HEK293 (cell line): ENCODE results near the gene STMN1.

Source experiments
- CTCF ChIA-PET: fragments of 350-600 bp; formaldehyde crosslinking; extraction: SDS; loops from one replicate; lab custom pipeline; 2021; ENCODE audit warnings: antibody characterized with exemption; lab: Yijun Ruan, JAX
- POLR2A ChIA-PET: fragments of 300-600 bp; formaldehyde crosslinking; extraction: SDS; loops from one replicate; lab custom pipeline; 2020; ENCODE audit warnings: antibody characterized with exemption, inconsistent platforms; lab: Yijun Ruan, JAX
- H3K27ac ChIP-seq: fragments of 200-500 bp; sonication (Bioruptor generic); 2 replicates; pipeline ENCODE4 v1.5.1; 2014; ENCODE audit warnings: low read depth, low read length, control low read depth, inconsistent platforms; ENCODE audit errors: extremely low read depth
- H3K36me3 ChIP-seq, 2 experiments: fragments of 200-500 bp in 1 of 2; sonication (Bioruptor generic) in 1 of 2; 1 replicate in 1 of 2; 2 replicates in 1 of 2; pipeline ENCODE4 v1.5.1; 2014 to 2017; ENCODE audit warnings: inconsistent platforms in 2 of 2, low read length in 2 of 2; ENCODE audit not compliant: control insufficient read depth in 2 of 2, insufficient read depth in 1 of 2
- H3K4me1 ChIP-seq: fragments of 200-500 bp; sonication (Bioruptor generic); 2 replicates; pipeline ENCODE4 v1.5.1; 2014; ENCODE audit warnings: mild to moderate bottlenecking, low read length, inconsistent platforms; ENCODE audit not compliant: control insufficient read depth, insufficient read depth
- H3K4me3 ChIP-seq: 2 replicates; pipeline ENCODE4 v1.5.1; 2011; ENCODE audit warnings: low read depth, mild to moderate bottlenecking, control low read depth, low read length, moderate library complexity
- H3K9me3 ChIP-seq: fragments of 200-500 bp; sonication (Bioruptor generic); 2 replicates; pipeline ENCODE4 v1.5.1; 2014; ENCODE audit warnings: low read depth, low read length, inconsistent platforms; ENCODE audit not compliant: control insufficient read depth, insufficient read depth
- ATF2 ChIP-seq: fragments of 450-650 bp; formaldehyde crosslinking; IDR thresholded peaks from 2 replicates; pipeline ENCODE4 v1.5.1; 2016; ENCODE audit warnings: missing biosample characterization, missing genetic modification characterization, low read depth
- EGR2 ChIP-seq: fragments of 450-650 bp; formaldehyde crosslinking; IDR thresholded peaks from 2 replicates; pipeline ENCODE4 v1.5.1; 2016; ENCODE audit warnings: low read depth, missing biosample characterization, missing genetic modification characterization
- GLI4 ChIP-seq: fragments of 450-650 bp; formaldehyde crosslinking; IDR thresholded peaks from 2 replicates; pipeline ENCODE4 v1.5.1; 2016; ENCODE audit warnings: missing biosample characterization, missing genetic modification characterization
- KLF10 ChIP-seq: fragments of 450-650 bp; IDR thresholded peaks from 2 replicates; pipeline ENCODE4 v1.5.1; 2018; ENCODE audit warnings: missing biosample characterization, mild to moderate bottlenecking, missing genetic modification characterization
- KLF17 ChIP-seq: fragments of 450-650 bp; formaldehyde crosslinking; IDR thresholded peaks from 2 replicates; pipeline ENCODE4 v1.5.1; 2016; ENCODE audit warnings: missing biosample characterization, missing genetic modification characterization
- KLF7 ChIP-seq: fragments of 450-650 bp; formaldehyde crosslinking; IDR thresholded peaks from 2 replicates; pipeline ENCODE4 v1.5.1; 2016; ENCODE audit warnings: missing biosample characterization, missing genetic modification characterization, borderline replicate concordance
- REST ChIP-seq: fragments of 450-650 bp; formaldehyde crosslinking; IDR thresholded peaks from 2 replicates; pipeline ENCODE4 v1.5.1; 2016; ENCODE audit warnings: missing biosample characterization, missing genetic modification characterization
- SALL2 ChIP-seq: fragments of 450-650 bp; formaldehyde crosslinking; IDR thresholded peaks from 2 replicates; pipeline ENCODE4 v1.5.0; 2017; ENCODE audit warnings: missing biosample characterization, mild to moderate bottlenecking, missing genetic modification characterization, borderline replicate concordance
- TCF7L2 ChIP-seq: IDR thresholded peaks from 2 replicates; pipeline ENCODE4 v1.6.1; 2011; ENCODE audit warnings: low read depth, mild to moderate bottlenecking, inconsistent platforms, low read length, moderate library complexity, borderline replicate concordance
- ZBTB7A ChIP-seq: fragments of 450-650 bp; formaldehyde crosslinking; IDR thresholded peaks from 2 replicates; pipeline ENCODE4 v1.5.1; 2016; ENCODE audit warnings: low read depth, missing biosample characterization, missing genetic modification characterization
- ZBTB8A ChIP-seq: fragments of 450-650 bp; formaldehyde crosslinking; IDR thresholded peaks from 2 replicates; pipeline ENCODE4 v1.5.1; 2016; ENCODE audit warnings: missing biosample characterization, missing genetic modification characterization
- ZNF133 ChIP-seq: fragments of 450-650 bp; formaldehyde crosslinking; IDR thresholded peaks from 2 replicates; pipeline ENCODE4 v1.5.1; 2016; ENCODE audit warnings: missing biosample characterization, missing genetic modification characterization
- ZNF19 ChIP-seq: fragments of 450-650 bp; formaldehyde crosslinking; IDR thresholded peaks from 2 replicates; pipeline ENCODE4; 2016; ENCODE audit warnings: missing biosample characterization, missing genetic modification characterization, low read depth
- ZNF223 ChIP-seq: fragments of 450-650 bp; formaldehyde crosslinking; IDR thresholded peaks from 2 replicates; pipeline ENCODE4 v1.5.1; 2016; ENCODE audit warnings: missing biosample characterization, missing genetic modification characterization
- ZNF341 ChIP-seq: fragments of 450-650 bp; formaldehyde crosslinking; IDR thresholded peaks from 2 replicates; pipeline ENCODE4; 2016; ENCODE audit warnings: low read depth, missing biosample characterization, missing genetic modification characterization
- ZNF416 ChIP-seq: fragments of 450-650 bp; formaldehyde crosslinking; IDR thresholded peaks from 2 replicates; pipeline ENCODE4 v1.5.1; 2016; ENCODE audit warnings: missing biosample characterization, missing genetic modification characterization
- ZNF514 ChIP-seq: fragments of 450-650 bp; formaldehyde crosslinking; IDR thresholded peaks from 2 replicates; pipeline ENCODE4 v1.5.1; 2016; ENCODE audit warnings: missing biosample characterization, missing genetic modification characterization
- TF ChIP-seq, protein P1 (sequence below): fragments of 450-650 bp; formaldehyde crosslinking; conservative IDR thresholded peaks from 2 replicates; pipeline ENCODE4 v1.5.1; 2016; ENCODE audit warnings: low read depth, missing biosample characterization, missing genetic modification characterization
- TF ChIP-seq, protein P2 (sequence below): fragments of 450-650 bp; formaldehyde crosslinking; IDR thresholded peaks from 2 replicates; pipeline ENCODE4; 2016; ENCODE audit warnings: missing biosample characterization, missing genetic modification characterization
- TF ChIP-seq, protein P3 (sequence below): fragments of 450-650 bp; formaldehyde crosslinking; IDR thresholded peaks from 2 replicates; pipeline ENCODE4 v1.5.1; 2016; ENCODE audit warnings: missing biosample characterization, missing genetic modification characterization
- TF ChIP-seq, protein P4 (sequence below): fragments of 450-650 bp; formaldehyde crosslinking; IDR thresholded peaks from 2 replicates; pipeline ENCODE4 v1.5.1; 2016; ENCODE audit warnings: missing biosample characterization, missing genetic modification characterization

STMN1 gene

GRCh38 chr1:25906644-25907300 lies 553 bp upstream of the STMN1 start:
- peak overlapping the region; percentile 75 for H3K4me3 ChIP-seq
- H3K36me3 ChIP-seq: peaks cover 14 to 29% of the 10 kb centered on the region in 2 experiments
- H3K4me1 ChIP-seq: peaks cover 5% of the 10 kb centered on the region
- no peaks in the 10 kb centered on the region for H3K9me3 ChIP-seq
- H3K27ac ChIP-seq: peak overlapping the region; percentile 28; the same call in 1 of the 2 replicates
- POLR2A ChIA-PET: interaction anchor here (1.9 kb wide), 1 partner anchor 88 kb away, joined by 5 read pairs; no protein-coding TSS in a partner anchor
- CTCF ChIA-PET: interaction anchor here (1.2 kb wide), 1 partner anchor 98 kb away, joined by 3 read pairs; no protein-coding TSS in a partner anchor
- TF ChIP-seq, protein P1, sequence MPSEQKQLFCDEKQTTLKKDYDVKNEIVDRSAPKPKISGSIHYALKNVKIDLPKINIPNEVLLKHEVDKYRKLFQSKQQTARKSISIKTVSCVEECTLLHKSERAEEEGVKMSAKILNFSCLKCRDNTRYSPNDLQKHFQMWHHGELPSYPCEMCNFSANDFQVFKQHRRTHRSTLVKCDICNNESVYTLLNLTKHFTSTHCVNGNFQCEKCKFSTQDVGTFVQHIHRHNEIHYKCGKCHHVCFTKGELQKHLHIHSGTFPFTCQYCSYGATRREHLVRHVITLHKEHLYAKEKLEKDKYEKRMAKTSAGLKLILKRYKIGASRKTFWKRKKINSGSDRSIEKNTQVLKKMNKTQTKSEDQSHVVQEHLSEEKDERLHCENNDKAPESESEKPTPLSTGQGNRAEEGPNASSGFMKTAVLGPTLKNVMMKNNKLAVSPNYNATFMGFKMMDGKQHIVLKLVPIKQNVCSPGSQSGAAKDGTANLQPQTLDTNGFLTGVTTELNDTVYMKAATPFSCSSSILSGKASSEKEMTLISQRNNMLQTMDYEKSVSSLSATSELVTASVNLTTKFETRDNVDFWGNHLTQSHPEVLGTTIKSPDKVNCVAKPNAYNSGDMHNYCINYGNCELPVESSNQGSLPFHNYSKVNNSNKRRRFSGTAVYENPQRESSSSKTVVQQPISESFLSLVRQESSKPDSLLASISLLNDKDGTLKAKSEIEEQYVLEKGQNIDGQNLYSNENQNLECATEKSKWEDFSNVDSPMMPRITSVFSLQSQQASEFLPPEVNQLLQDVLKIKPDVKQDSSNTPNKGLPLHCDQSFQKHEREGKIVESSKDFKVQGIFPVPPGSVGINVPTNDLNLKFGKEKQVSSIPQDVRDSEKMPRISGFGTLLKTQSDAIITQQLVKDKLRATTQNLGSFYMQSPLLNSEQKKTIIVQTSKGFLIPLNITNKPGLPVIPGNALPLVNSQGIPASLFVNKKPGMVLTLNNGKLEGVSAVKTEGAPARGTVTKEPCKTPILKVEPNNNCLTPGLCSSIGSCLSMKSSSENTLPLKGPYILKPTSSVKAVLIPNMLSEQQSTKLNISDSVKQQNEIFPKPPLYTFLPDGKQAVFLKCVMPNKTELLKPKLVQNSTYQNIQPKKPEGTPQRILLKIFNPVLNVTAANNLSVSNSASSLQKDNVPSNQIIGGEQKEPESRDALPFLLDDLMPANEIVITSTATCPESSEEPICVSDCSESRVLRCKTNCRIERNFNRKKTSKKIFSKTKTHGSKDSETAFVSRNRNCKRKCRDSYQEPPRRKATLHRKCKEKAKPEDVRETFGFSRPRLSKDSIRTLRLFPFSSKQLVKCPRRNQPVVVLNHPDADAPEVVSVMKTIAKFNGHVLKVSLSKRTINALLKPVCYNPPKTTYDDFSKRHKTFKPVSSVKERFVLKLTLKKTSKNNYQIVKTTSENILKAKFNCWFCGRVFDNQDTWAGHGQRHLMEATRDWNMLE (tag by site-specific recombination): no peak
- TF ChIP-seq KLF17 (tag by site-specific recombination) (0 out of 2 replicates have a peak, but pooled peaks have one; percentile 38), ZBTB8A (tag by site-specific recombination) (peak; percentile 10; the same call in 1 of the 2 replicates), GLI4 (tag by site-specific recombination) (0 out of 2 replicates have a peak, but pooled peaks have one; percentile 15), ZBTB7A (peak; percentile 65; the same call in 1 of the 2 replicates), ZNF133 (tag by site-specific recombination) (no peak), EGR2 (tag by site-specific recombination) (peak; percentile 75), KLF10 (tag by site-specific recombination) (no peak), REST (no peak), ZNF341 (tag by site-specific recombination) (no peak; the same call in 1 of the 2 replicates), KLF7 (no peak), SALL2 (tag by site-specific recombination) (no peak), ATF2 (tag by site-specific recombination) (peak; percentile 92), TCF7L2 (no peak), ZNF514 (tag by site-specific recombination) (no peak), ZNF223 (tag by site-specific recombination) (no peak), ZNF416 (tag by site-specific recombination) (no peak), ZNF19 (tag by site-specific recombination) (no peak)
- TF ChIP-seq, protein P2, sequence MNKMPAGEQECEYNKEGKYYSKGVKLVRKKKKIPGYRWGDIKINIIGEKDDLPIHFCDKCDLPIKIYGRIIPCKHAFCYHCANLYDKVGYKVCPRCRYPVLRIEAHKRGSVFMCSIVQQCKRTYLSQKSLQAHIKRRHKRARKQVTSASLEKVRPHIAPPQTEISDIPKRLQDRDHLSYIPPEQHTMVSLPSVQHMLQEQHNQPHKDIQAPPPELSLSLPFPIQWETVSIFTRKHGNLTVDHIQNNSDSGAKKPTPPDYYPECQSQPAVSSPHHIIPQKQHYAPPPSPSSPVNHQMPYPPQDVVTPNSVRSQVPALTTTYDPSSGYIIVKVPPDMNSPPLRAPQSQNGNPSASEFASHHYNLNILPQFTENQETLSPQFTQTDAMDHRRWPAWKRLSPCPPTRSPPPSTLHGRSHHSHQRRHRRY (tag by site-specific recombination): 0 out of 2 replicates have a peak, but pooled peaks have one; percentile 20
- TF ChIP-seq, protein P3, sequence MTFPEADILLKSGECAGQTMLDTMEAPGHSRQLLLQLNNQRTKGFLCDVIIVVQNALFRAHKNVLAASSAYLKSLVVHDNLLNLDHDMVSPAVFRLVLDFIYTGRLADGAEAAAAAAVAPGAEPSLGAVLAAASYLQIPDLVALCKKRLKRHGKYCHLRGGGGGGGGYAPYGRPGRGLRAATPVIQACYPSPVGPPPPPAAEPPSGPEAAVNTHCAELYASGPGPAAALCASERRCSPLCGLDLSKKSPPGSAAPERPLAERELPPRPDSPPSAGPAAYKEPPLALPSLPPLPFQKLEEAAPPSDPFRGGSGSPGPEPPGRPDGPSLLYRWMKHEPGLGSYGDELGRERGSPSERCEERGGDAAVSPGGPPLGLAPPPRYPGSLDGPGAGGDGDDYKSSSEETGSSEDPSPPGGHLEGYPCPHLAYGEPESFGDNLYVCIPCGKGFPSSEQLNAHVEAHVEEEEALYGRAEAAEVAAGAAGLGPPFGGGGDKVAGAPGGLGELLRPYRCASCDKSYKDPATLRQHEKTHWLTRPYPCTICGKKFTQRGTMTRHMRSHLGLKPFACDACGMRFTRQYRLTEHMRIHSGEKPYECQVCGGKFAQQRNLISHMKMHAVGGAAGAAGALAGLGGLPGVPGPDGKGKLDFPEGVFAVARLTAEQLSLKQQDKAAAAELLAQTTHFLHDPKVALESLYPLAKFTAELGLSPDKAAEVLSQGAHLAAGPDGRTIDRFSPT (tag by site-specific recombination): peak; percentile 90
- TF ChIP-seq, protein P4, sequence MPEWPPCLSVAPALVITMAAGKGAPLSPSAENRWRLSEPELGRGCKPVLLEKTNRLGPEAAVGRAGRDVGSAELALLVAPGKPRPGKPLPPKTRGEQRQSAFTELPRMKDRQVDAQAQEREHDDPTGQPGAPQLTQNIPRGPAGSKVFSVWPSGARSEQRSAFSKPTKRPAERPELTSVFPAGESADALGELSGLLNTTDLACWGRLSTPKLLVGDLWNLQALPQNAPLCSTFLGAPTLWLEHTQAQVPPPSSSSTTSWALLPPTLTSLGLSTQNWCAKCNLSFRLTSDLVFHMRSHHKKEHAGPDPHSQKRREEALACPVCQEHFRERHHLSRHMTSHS: no peak
